CD4-positive, alpha-beta memory T cell (primary cell): ENCODE measurements around the gene MYO18A. TPM values are rescaled to one million over a fixed set of nuclear protein-coding genes. Genes with fewer than 3 reads are reported as not detected.
"Not testable (repeated sequence)": the region's sequence is repeated elsewhere in the genome, so short reads cannot be mapped to it uniquely, and the experiment has no call there.

Experiments used
- CTCF ChIA-PET: fragments of 350-600 bp; sonication (Branson Sonifier 250); formaldehyde crosslinking; loops from one replicate; lab custom pipeline; 2021; ENCODE audit warnings: inconsistent platforms; ENCODE audit not compliant: partially characterized antibody; lab: Charles Lee
- POLR2A ChIA-PET: fragments of 350-600 bp; sonication (Branson Sonifier 250); formaldehyde crosslinking; loops from one replicate; lab custom pipeline; 2021; ENCODE audit not compliant: partially characterized antibody; lab: Charles Lee
- DNase-seq, 5 donors: peaks; one replicate each; pipeline versions ENCODE4 v3.0.0 to v3.0.0-alpha.2; 2020 to 2022; ENCODE audit warnings: mixed read lengths in 1 of 5
- H3K27ac ChIP-seq: one replicate; pipeline ENCODE4 v1.7.0; 2013; ENCODE audit warnings: low read depth, low read length
- H3K27me3 ChIP-seq: 2 replicates; pipeline ENCODE4 v1.7.0; 2013; ENCODE audit warnings: mild to moderate bottlenecking, low read length, moderate library complexity; ENCODE audit not compliant: insufficient read depth
- H3K36me3 ChIP-seq: 2 replicates; pipeline ENCODE4 v1.7.0; 2013; ENCODE audit warnings: mild to moderate bottlenecking, low read length, moderate library complexity; ENCODE audit not compliant: insufficient read depth
- H3K4me1 ChIP-seq: 2 replicates; pipeline ENCODE4 v1.7.0; 2013; ENCODE audit warnings: mild to moderate bottlenecking, low read length, moderate library complexity; ENCODE audit not compliant: insufficient read depth
- H3K4me3 ChIP-seq, 2 donors: one replicate each; pipeline ENCODE4 v1.7.0; 2013; ENCODE audit warnings: low read length in 2 of 2, mild to moderate bottlenecking in 1 of 2
- H3K9me3 ChIP-seq, 2 donors: one replicate each; pipeline ENCODE4 v1.7.0; 2013; ENCODE audit warnings: low read length in 2 of 2, control low read depth in 1 of 2; ENCODE audit not compliant: control insufficient read depth in 1 of 2
- H3K27ac Mint-ChIP-seq, 7 donors: one replicate each; pipeline ENCODE4 v1.8.0; 2020 to 2021; ENCODE audit warnings: mixed read lengths in 7 of 7, mild to moderate bottlenecking in 6 of 7, inconsistent platforms in 3 of 7, moderate library complexity in 3 of 7
- H3K27me3 Mint-ChIP-seq, 2 donors: one replicate each; pipeline ENCODE4 v1.8.0; 2020 to 2021; ENCODE audit warnings: mixed read lengths in 2 of 2
- H3K36me3 Mint-ChIP-seq, 2 donors: one replicate each; pipeline ENCODE4 v1.8.0; 2020 to 2021; ENCODE audit warnings: mixed read lengths in 2 of 2, inconsistent platforms in 1 of 2, mild to moderate bottlenecking in 1 of 2
- H3K4me1 Mint-ChIP-seq, 4 donors: one replicate each; pipeline ENCODE4 v1.8.0; 2020 to 2021; ENCODE audit warnings: mixed read lengths in 4 of 4, mild to moderate bottlenecking in 1 of 4
- H3K4me3 Mint-ChIP-seq, 8 donors: one replicate each; pipeline ENCODE4 v1.8.0; 2020 to 2021; ENCODE audit warnings: mixed read lengths in 8 of 8, mild to moderate bottlenecking in 7 of 8, moderate library complexity in 6 of 8, inconsistent platforms in 3 of 8
- H3K9me3 Mint-ChIP-seq, 8 donors: one replicate each; pipeline ENCODE4 v1.8.0; 2020 to 2021; ENCODE audit warnings: mixed read lengths in 8 of 8, mild to moderate bottlenecking in 5 of 8, inconsistent platforms in 3 of 8, moderate library complexity in 1 of 8
- intact Hi-C: fragments of 100-400 bp; cut with micrococcal nuclease; formaldehyde crosslinking; loops from one replicate; pipeline ENCODE4 v1.15.1; 2023
- polyA plus RNA-seq, 2 donors: library from polyadenylated mRNA; unstranded; fragments of 300-500 nt; fragmentation: Illumina TruSeq; gene quantifications; one replicate each; pipeline ENCODE4 v1.2.3, GENCODE V29; 2021
- total RNA-seq, 2 experiments: library from RNA; stranded (reverse); gene quantifications; one replicate each; pipeline ENCODE4 v1.2.3, GENCODE V29; 2021

Gene MYO18A
- total and polyA plus RNA-seq, 4 experiments from 2014 or later, result 6.0 to 136 (median 89.5) TPM

DNA sequence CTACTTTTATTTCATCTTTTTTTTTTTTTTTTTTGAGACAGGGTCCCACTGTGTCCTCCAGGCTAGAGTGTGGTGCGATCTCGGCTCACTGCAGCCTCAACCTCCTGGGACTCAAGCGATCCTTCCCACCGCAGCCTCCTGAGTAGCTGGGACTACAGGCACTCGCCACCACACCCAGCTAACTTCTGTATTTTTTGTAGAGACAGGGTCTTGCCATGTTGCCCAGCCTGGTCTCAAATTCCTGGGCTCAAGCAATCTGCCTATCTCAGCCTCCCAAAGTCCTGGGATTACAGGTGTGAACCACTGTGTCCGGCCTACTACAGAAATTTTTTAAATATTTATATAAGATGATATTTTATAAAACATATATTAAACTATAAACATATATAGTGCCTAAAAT lies 4.8 kb downstream of the MYO18A start:
- POLR2A ChIA-PET, result interaction anchor here (1.5 to 3.6 kb wide), 4 partner anchors 16 to 35 kb away, joined by 7 to 31 read pairs (median 22); no protein-coding TSS in a partner anchor
- intact Hi-C loops, result no loop called here
- Histone ChIP-seq H3K9me3 (no peaks in the 10 kb centered on the region), H3K36me3 (no peaks in the 10 kb centered on the region), H3K4me3 (no peak overlapping the region), H3K4me1 (peaks cover 15% of the 10 kb centered on the region), H3K27ac (no peak overlapping the region), H3K27me3 (no peaks in the 10 kb centered on the region)
- DNase-seq, result no peak
- Mint-ChIP-seq H3K36me3 (no peaks in the 10 kb centered on the region), H3K4me1 (peaks cover 8 to 32% (median 19%) of the 10 kb centered on the region in 4 donors), H3K9me3 (no peaks in the 10 kb centered on the region), H3K27ac (no peak overlapping the region), H3K27me3 (no peaks in the 10 kb centered on the region), H3K4me3 (no peak overlapping the region)
- CTCF ChIA-PET, result interaction anchor here (1.3 to 17.4 kb wide), 5 partner anchors 30 to 51 kb away, joined by 3 to 465 read pairs (median 10); no protein-coding TSS in a partner anchor

DNA sequence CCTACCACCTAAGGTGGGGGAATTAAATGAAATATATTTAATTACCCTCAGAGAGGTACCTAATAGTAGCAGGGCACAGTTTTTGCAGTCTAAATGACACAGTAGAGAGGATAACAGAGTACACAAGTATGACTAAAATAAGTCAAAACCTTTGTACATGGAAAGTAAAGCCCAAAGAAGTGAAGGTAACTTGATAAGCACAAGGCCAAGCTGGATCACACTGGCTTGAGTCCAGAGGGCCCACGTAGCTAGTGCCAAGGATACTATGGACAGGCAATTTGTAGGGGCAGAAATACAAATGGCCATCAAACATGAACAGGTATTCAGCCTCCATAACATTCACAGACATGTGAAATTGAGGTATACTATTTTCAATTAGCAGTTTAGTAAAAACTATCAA lies 7.6 kb downstream of the MYO18A start:
- Mint-ChIP-seq H3K4me3 (no peak overlapping the region), H3K4me1 (peaks cover 4 to 16% (median 11%) of the 10 kb centered on the region in 4 donors), H3K27ac (no peak overlapping the region), H3K27me3 (no peaks in the 10 kb centered on the region), H3K9me3 (no peaks in the 10 kb centered on the region), H3K36me3 (no peaks in the 10 kb centered on the region)
- Histone ChIP-seq H3K27me3 (no peaks in the 10 kb centered on the region), H3K4me3 (no peak overlapping the region), H3K36me3 (no peaks in the 10 kb centered on the region), H3K9me3 (no peaks in the 10 kb centered on the region), H3K4me1 (peaks cover 8% of the 10 kb centered on the region), H3K27ac (no peak overlapping the region)
- no peak for DNase-seq
- CTCF ChIA-PET, result interaction anchor here (1.4 to 17.4 kb wide), 3 partner anchors 8 to 118 kb away, joined by 4 to 465 read pairs (median 13); partner anchors contain the start of gene MYO18A
- intact Hi-C loops, result no loop called here
- POLR2A ChIA-PET, result interaction anchor here (0.5 kb wide), 1 partner anchor 410 kb away, joined by 4 read pairs; no protein-coding TSS in a partner anchor

- no peaks in the 10 kb centered on the region for H3K27me3 ChIP-seq
- no peak overlapping the region for H3K27ac Mint-ChIP-seq
- ChIA-PET POLR2A (no interaction called here), CTCF (interaction anchor here (3.0 kb wide), 1 partner anchor 9 kb away, joined by 13 read pairs; the partner anchor contains the start of gene MYO18A)
- intact Hi-C loops, result no loop called here
- no peaks in the 10 kb centered on the region for H3K9me3 ChIP-seq
- H3K27me3 Mint-ChIP-seq, result no peaks in the 10 kb centered on the region
- no peak overlapping the region for H3K4me3 ChIP-seq
- H3K4me3 Mint-ChIP-seq, result no peak overlapping the region
- no peaks in the 10 kb centered on the region for H3K4me1 ChIP-seq
- H3K27ac ChIP-seq, result no peak overlapping the region
- no peaks in the 10 kb centered on the region for H3K4me1 Mint-ChIP-seq
- no peaks in the 10 kb centered on the region for H3K36me3 ChIP-seq
- peaks cover 6 to 13% of the 10 kb centered on the region in 2 donors for H3K36me3 Mint-ChIP-seq
- no peaks in the 10 kb centered on the region for H3K9me3 Mint-ChIP-seq
- DNase-seq, result no peak
These were observed 9.5 kb downstream of the MYO18A start for GRCh38 chr17:29170682-29171081.

DNA sequence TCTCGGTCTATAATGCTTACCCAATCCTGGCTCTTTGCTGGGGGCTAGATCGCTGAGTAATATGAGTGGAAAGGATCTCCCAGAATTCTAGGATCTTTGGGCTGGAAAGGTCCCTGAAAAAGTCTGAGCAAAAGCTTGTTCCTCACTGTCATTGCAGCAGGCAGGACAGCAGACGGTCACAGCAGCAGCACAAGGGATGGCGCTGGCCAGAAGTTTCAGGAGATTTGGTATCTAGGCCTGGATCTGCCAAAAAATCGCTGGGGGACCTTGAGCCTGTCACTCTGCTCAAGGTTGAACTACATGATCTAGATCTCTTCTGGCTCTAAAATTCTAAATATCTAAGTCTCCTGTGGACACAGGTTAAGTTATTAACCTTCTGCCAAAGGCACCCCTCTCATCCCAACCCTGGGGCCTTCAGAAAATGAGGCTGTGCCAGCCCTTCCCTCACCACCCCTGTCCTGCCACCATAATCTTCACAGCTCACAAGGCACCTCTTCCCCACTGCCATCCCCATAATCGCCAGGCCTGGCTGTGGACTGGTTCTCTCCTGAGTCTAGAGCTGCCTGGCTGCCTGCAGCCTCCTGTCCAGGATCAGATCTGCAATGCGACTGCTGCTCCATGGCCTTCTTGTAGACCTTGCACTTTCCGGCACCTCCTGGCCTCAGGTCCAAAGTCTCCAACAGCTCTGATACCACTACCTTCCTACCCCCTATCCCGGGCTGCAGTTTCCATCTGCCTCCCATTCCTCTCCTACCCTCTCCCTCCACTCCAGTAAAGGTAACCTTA lies 10.2 kb downstream of the MYO18A start:
- CTCF ChIA-PET, result interaction anchor here (3.0 kb wide), 1 partner anchor 10 kb away, joined by 13 read pairs; the partner anchor contains the start of gene MYO18A
- Mint-ChIP-seq H3K36me3 (peaks cover 9 to 13% of the 10 kb centered on the region in 2 donors), H3K4me1 (peaks cover 0 to under 1% (median 0%) of the 10 kb centered on the region in 4 donors), H3K4me3 (no peak overlapping the region), H3K27me3 (no peaks in the 10 kb centered on the region), H3K27ac (no peak overlapping the region), H3K9me3 (no peaks in the 10 kb centered on the region)
- no peaks in the 10 kb centered on the region for H3K36me3 ChIP-seq
- H3K4me1 ChIP-seq, result no peaks in the 10 kb centered on the region
- no peaks in the 10 kb centered on the region for H3K9me3 ChIP-seq
- H3K4me3 ChIP-seq, result no peak overlapping the region
- H3K27me3 ChIP-seq, result no peaks in the 10 kb centered on the region
- H3K27ac ChIP-seq, result no peak overlapping the region
- intact Hi-C loops, result no loop called here
- DNase-seq, result no peak
- POLR2A ChIA-PET, result no interaction called here

DNA sequence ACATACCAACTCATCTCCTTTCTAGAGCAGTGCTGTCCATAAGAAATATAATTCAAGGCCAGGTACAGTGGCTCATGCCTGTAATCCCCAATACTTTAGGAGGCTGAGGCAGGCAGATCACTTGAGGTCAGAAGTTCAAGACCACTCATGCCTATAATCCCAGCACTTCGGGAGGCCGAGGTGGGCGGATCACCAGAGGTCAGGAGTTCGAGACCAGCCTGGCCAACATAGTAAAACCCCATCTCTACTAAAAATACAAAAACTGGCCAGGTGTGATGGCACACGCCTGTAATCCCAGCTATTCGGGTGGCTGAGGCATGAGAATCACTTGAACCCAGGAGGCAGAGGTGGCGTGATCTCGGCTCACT lies 11.5 kb downstream of the MYO18A start:
- H3K4me3 ChIP-seq, intact Hi-C loops, H3K27me3 ChIP-seq, H3K27ac Mint-ChIP-seq, DNase-seq, H3K27me3 Mint-ChIP-seq, H3K27ac ChIP-seq, H3K9me3 ChIP-seq, CTCF ChIA-PET, H3K4me1 ChIP-seq, H3K4me1 Mint-ChIP-seq, H3K36me3 ChIP-seq, H3K4me3 Mint-ChIP-seq, H3K9me3 Mint-ChIP-seq, POLR2A ChIA-PET: not testable (repeated sequence)
- peaks cover 13 to 14% of the 10 kb centered on the region in 2 donors for H3K36me3 Mint-ChIP-seq

DNA sequence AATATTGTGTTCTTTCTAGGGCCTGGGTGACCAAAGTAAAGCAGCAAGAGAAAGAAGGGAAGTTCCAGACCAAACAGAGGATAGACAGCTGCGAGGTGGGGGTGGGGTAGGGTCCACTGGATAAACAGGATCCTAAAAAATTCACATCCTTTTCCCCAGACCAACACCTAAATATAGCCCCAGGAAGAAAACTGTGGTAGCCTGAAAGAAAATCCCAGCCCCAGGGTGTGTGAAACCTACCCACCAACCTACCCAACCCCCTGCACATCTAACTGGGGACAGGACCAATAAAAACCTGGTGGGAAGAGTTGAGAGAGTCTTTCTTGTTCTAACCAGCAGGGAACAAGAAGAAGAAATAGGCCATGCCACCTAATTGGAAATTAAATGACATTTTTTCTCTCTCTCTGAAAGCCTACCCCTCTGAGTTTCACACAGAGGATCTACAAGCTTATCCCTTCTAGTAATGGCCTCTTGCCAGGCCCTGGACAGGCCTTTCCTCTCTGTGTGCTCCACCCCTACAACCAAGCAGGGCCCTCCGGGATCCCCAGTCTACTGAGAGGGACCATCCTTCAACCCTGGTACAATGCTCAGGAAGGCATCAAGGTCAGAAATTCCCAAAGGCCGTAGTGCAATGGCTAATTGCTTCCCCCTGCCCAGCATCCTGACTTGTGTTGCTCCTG lies 12.0 kb downstream of the MYO18A start:
- no peaks in the 10 kb centered on the region for H3K9me3 Mint-ChIP-seq
- no peak for DNase-seq
- no peak overlapping the region for H3K27ac ChIP-seq
- H3K9me3 ChIP-seq, result no peaks in the 10 kb centered on the region
- ChIA-PET POLR2A (no interaction called here), CTCF (no interaction called here)
- H3K27me3 ChIP-seq, result no peaks in the 10 kb centered on the region
- no peak overlapping the region for H3K4me3 Mint-ChIP-seq
- intact Hi-C loops, result no loop called here
- H3K4me3 ChIP-seq, result no peak overlapping the region
- H3K4me1 ChIP-seq, result no peaks in the 10 kb centered on the region
- no peaks in the 10 kb centered on the region for H3K27me3 Mint-ChIP-seq
- peaks cover 0 to 5% (median 0%) of the 10 kb centered on the region in 4 donors for H3K4me1 Mint-ChIP-seq
- H3K27ac Mint-ChIP-seq, result no peak overlapping the region
- no peaks in the 10 kb centered on the region for H3K36me3 ChIP-seq
- peaks cover 13 to 14% of the 10 kb centered on the region in 2 donors for H3K36me3 Mint-ChIP-seq

GRCh38 chr17:29167393-29168078 lies 12.7 kb downstream of the MYO18A start:
- Histone ChIP-seq H3K36me3 (no peaks in the 10 kb centered on the region), H3K4me1 (no peaks in the 10 kb centered on the region), H3K27ac (no peak overlapping the region), H3K27me3 (no peaks in the 10 kb centered on the region), H3K4me3 (no peak overlapping the region), H3K9me3 (no peaks in the 10 kb centered on the region)
- intact Hi-C loops, result no loop called here
- Mint-ChIP-seq H3K27me3 (no peaks in the 10 kb centered on the region), H3K9me3 (no peaks in the 10 kb centered on the region), H3K27ac (no peak overlapping the region), H3K36me3 (peaks cover 13 to 14% of the 10 kb centered on the region in 2 donors), H3K4me3 (no peak overlapping the region), H3K4me1 (peaks cover 0 to 5% (median 0%) of the 10 kb centered on the region in 4 donors)
- CTCF ChIA-PET, result interaction anchor here (1.0 to 4.5 kb wide), 2 partner anchors 15 to 43 kb away, joined by 3 to 15 read pairs; no protein-coding TSS in a partner anchor
- no peak for DNase-seq
- POLR2A ChIA-PET, result no interaction called here
